Vagina (tissue), 2 donors: Measurements from ENCODE around the gene LDAH. TPM values are rescaled to one million over a fixed set of nuclear protein-coding genes. Genes with fewer than 3 reads are reported as not detected.

Experiments used
- DNase-seq, 2 donors: peaks; one replicate each; pipeline ENCODE4 v3.0.0-alpha.2; 2017; ENCODE audit errors: extremely low spot score in 2 of 2
- H3K27ac ChIP-seq: fragments of 200-600 bp; sonication (generic); one replicate; pipeline ENCODE4 v1.5.1; 2019
- H3K27me3 ChIP-seq: fragments of 200-600 bp; sonication (generic); one replicate; pipeline ENCODE4 v1.5.1; 2019
- H3K36me3 ChIP-seq, 2 donors: fragments of 200-600 bp; sonication (generic); one replicate each; pipeline ENCODE4 v1.5.1; 2017 to 2019
- H3K4me1 ChIP-seq: fragments of 200-600 bp; sonication (generic); one replicate; pipeline ENCODE4 v1.5.1; 2019
- H3K4me3 ChIP-seq, 2 donors: fragments of 200-600 bp; sonication (generic); 1 replicate in 1 of 2; 2 replicates in 1 of 2; pipeline ENCODE4 v1.5.1; 2016 to 2019
- H3K9me3 ChIP-seq: fragments of 200-600 bp; sonication (generic); one replicate; pipeline ENCODE4 v1.5.1; 2019
- POLR2A ChIP-seq, 2 donors: fragments of 450-650 bp; IDR thresholded peaks; one replicate each; pipeline ENCODE4 v1.6.1; 2017; ENCODE audit warnings: antibody characterized with exemption in 2 of 2, mild to moderate bottlenecking in 2 of 2, moderate library complexity in 2 of 2
- POLR2AphosphoS5 ChIP-seq, 2 donors: sonication (generic); formaldehyde crosslinking; IDR thresholded peaks; one replicate each; pipeline ENCODE4 v1.9.0; 2017; ENCODE audit warnings: antibody characterized with exemption in 2 of 2, mild to moderate bottlenecking in 2 of 2, low read depth in 1 of 2; ENCODE audit not compliant: insufficient read depth in 1 of 2
- intact Hi-C: fragments of 100-400 bp; cut with DNase I; formaldehyde crosslinking; loops from one replicate; pipeline ENCODE4 v1.15.1; 2023
- total RNA-seq: library from RNA; depleted of rRNA; stranded (reverse); fragments of >200 nt; gene quantifications from one replicate; pipeline ENCODE4 v1.2.3, GENCODE V29; 2016
- TF ChIP-seq, protein P1 (sequence below), 3 experiments: fragments of 450-650 bp in 2 of 3; fragments of 200-600 bp in 1 of 3; sonication (generic) in 1 of 3; IDR thresholded peaks; one replicate each; pipeline ENCODE4 v1.5.1; 2017 to 2019; ENCODE audit warnings: antibody characterized with exemption in 3 of 3, mild to moderate bottlenecking in 2 of 3, moderate library complexity in 2 of 3

The LDAH gene
- total RNA-seq, 1 donor from 2014 or later, result 9.1 TPM

DNA sequence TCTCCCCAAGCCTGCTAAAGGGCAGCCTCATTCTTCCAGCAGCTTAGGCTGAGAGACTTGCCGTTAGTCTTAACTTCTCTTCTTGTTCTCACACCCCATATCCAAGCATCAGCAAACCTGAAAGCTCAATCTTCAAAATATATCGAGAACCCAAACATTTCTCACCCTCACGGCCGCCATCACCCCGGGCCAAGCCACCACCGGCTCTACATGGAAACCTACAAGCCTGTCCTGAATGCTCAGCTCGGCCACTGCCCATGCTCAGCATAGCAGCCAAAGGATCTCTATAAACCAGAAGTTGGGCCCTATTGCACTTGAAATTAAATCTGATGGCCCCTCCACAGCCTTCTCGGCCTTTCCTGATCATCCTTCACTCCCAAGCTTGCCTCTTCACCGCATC is 174.1 kb downstream of the LDAH start:
- H3K27ac ChIP-seq, result peak overlapping the region; percentile 28
- TF ChIP-seq POLR2A (IDR thresholded peaks at IDR 0.05) (no peak), POLR2AphosphoS5 (IDR thresholded peaks at IDR 0.05; ENCODE audit: insufficient read depth in 1 of 2, low read depth in 1 of 2) (no peak)
- TF ChIP-seq, protein P1, sequence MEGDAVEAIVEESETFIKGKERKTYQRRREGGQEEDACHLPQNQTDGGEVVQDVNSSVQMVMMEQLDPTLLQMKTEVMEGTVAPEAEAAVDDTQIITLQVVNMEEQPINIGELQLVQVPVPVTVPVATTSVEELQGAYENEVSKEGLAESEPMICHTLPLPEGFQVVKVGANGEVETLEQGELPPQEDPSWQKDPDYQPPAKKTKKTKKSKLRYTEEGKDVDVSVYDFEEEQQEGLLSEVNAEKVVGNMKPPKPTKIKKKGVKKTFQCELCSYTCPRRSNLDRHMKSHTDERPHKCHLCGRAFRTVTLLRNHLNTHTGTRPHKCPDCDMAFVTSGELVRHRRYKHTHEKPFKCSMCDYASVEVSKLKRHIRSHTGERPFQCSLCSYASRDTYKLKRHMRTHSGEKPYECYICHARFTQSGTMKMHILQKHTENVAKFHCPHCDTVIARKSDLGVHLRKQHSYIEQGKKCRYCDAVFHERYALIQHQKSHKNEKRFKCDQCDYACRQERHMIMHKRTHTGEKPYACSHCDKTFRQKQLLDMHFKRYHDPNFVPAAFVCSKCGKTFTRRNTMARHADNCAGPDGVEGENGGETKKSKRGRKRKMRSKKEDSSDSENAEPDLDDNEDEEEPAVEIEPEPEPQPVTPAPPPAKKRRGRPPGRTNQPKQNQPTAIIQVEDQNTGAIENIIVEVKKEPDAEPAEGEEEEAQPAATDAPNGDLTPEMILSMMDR (IDR thresholded peaks at IDR 0.05), result no peak
- intact Hi-C loops, result no loop called here
- H3K4me3 ChIP-seq, result peak overlapping the region in 1 of 2 donors; percentile 72
- DNase-seq, result no peak
- H3K9me3 ChIP-seq, result no peaks in the 10 kb centered on the region
- H3K27me3 ChIP-seq, result no peaks in the 10 kb centered on the region
- H3K36me3 ChIP-seq, result peaks cover 0 to 19% of the 10 kb centered on the region in 2 donors
- H3K4me1 ChIP-seq, result peaks cover 41% of the 10 kb centered on the region

DNA sequence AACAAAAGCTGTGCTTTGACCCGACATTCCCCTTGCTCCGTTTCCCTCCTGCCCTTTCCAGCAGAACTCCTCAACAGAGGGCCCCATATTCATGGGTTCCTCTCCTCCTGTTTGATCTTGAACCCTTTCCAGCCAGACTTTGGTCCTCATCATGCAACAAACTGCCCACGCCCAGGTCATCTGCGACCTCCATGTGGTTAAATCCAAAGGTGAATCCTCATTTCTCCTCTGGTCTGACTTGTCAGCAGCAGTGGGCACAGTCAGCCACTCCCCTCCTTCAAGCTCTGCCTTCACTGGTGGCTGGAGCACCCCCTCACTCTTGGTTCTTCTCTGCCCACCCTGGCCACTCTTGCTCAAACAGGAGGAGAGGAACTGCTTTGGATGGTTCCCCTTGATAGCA is 174.7 kb downstream of the LDAH start:
- Histone ChIP-seq H3K9me3 (no peaks in the 10 kb centered on the region), H3K4me1 (peaks cover 41% of the 10 kb centered on the region), H3K27me3 (no peaks in the 10 kb centered on the region), H3K36me3 (peaks cover 0 to 22% of the 10 kb centered on the region in 2 donors), H3K4me3 (no peak overlapping the region), H3K27ac (no peak overlapping the region)
- no peak for TF ChIP-seq POLR2AphosphoS5 (IDR thresholded peaks at IDR 0.05; ENCODE audit: insufficient read depth in 1 of 2, low read depth in 1 of 2)
- TF ChIP-seq, protein P1 (IDR thresholded peaks at IDR 0.05), result no peak
- no peak for TF ChIP-seq POLR2A (IDR thresholded peaks at IDR 0.05)
- no peak for DNase-seq
- intact Hi-C loops, result no loop called here

DNA sequence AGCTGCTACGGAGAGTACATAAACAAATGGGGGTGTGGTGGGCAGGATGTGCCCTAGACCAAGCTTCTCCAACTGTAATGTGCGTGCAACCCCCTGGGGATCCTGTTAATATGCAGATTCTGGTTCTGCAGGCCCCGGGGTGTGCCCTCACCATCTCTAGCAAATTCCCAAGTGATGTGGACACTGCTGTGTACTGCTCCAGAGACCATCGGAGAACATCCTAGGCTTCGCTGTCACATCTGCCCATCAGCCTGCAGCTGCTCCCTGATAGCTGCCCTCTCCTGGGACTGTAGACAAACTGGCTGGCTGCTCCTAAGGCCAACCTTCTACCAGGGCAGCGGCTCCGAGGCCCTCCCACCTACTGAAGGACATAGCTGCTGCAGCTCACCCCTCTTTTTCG is 175.2 kb downstream of the LDAH start:
- H3K27ac ChIP-seq, result no peak overlapping the region
- no peaks in the 10 kb centered on the region for H3K27me3 ChIP-seq
- DNase-seq, result no peak
- H3K4me1 ChIP-seq, result peaks cover 42% of the 10 kb centered on the region
- TF ChIP-seq, protein P1 (IDR thresholded peaks at IDR 0.05), result no peak
- TF ChIP-seq POLR2A (IDR thresholded peaks at IDR 0.05), result no peak
- TF ChIP-seq POLR2AphosphoS5 (IDR thresholded peaks at IDR 0.05; ENCODE audit: insufficient read depth in 1 of 2, low read depth in 1 of 2), result no peak
- H3K4me3 ChIP-seq, result no peak overlapping the region
- H3K9me3 ChIP-seq, result no peaks in the 10 kb centered on the region
- intact Hi-C loops, result no loop called here
- peaks cover 0 to 22% of the 10 kb centered on the region in 2 donors for H3K36me3 ChIP-seq

DNA sequence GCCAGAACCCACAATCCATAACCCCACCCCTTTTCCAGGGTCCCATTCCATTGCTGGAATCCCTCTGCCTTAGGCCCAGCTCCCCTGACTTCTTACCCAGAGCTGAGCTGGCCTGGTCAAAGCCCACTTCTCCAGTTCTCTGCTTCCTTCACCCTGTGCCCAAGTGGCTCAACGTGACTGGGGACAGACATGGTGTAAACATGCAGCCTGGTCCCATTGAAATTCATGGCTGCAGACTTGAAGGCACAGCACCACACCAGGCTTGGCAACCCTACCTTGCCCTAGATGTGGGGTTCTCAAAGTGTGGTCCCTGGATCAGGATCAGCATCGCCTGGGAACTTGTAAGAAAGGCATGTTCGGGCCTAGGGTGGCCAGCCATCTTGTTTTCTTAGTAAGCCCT is 175.7 kb downstream of the LDAH start:
- Histone ChIP-seq H3K4me1 (peaks cover 47% of the 10 kb centered on the region), H3K36me3 (peaks cover 0 to 22% of the 10 kb centered on the region in 2 donors), H3K9me3 (no peaks in the 10 kb centered on the region), H3K4me3 (no peak overlapping the region), H3K27ac (no peak overlapping the region), H3K27me3 (no peaks in the 10 kb centered on the region)
- intact Hi-C loops, result no loop called here
- DNase-seq, result no peak
- TF ChIP-seq, protein P1 (IDR thresholded peaks at IDR 0.05), result no peak
- TF ChIP-seq POLR2AphosphoS5 (IDR thresholded peaks at IDR 0.05; ENCODE audit: insufficient read depth in 1 of 2, low read depth in 1 of 2) (no peak), POLR2A (IDR thresholded peaks at IDR 0.05) (no peak)

DNA sequence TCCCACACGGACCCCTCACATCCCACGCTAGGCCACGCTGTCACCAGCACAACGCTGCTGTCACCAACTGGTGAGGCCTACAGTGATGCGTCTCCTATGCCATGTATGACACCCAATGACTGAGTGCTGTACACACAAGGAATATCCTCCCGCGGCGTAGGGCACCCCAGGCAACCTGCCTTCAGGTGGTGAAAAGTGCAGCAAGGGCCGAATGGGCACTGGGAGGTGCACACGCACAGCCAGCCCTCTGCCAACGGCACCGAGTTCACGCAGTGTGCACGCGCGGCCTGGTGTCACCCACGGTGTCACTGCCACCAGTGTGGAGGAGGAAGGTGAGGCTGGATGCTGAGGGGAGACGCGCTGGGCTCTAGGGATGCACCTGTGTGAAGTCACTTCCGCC is 176.5 kb downstream of the LDAH start:
- no peak for TF ChIP-seq POLR2AphosphoS5 (IDR thresholded peaks at IDR 0.05; ENCODE audit: insufficient read depth in 1 of 2, low read depth in 1 of 2)
- TF ChIP-seq, protein P1 (IDR thresholded peaks at IDR 0.05), result no peak
- TF ChIP-seq POLR2A (IDR thresholded peaks at IDR 0.05), result no peak
- no peaks in the 10 kb centered on the region for H3K27me3 ChIP-seq
- peaks cover 49% of the 10 kb centered on the region for H3K4me1 ChIP-seq
- no peak overlapping the region for H3K4me3 ChIP-seq
- intact Hi-C loops, result no loop called here
- no peaks in the 10 kb centered on the region for H3K9me3 ChIP-seq
- DNase-seq, result no peak
- peaks cover 0 to 25% of the 10 kb centered on the region in 2 donors for H3K36me3 ChIP-seq
- no peak overlapping the region for H3K27ac ChIP-seq
